Pons (tissue), 1 donor: Measurements from ENCODE around the gene AMOTL2.

Source experiments
- DNase-seq: peaks from one replicate; pipeline ENCODE4 v3.0.0-alpha.2; 2016; ENCODE audit warnings: low spot score

AMOTL2 gene

DNA sequence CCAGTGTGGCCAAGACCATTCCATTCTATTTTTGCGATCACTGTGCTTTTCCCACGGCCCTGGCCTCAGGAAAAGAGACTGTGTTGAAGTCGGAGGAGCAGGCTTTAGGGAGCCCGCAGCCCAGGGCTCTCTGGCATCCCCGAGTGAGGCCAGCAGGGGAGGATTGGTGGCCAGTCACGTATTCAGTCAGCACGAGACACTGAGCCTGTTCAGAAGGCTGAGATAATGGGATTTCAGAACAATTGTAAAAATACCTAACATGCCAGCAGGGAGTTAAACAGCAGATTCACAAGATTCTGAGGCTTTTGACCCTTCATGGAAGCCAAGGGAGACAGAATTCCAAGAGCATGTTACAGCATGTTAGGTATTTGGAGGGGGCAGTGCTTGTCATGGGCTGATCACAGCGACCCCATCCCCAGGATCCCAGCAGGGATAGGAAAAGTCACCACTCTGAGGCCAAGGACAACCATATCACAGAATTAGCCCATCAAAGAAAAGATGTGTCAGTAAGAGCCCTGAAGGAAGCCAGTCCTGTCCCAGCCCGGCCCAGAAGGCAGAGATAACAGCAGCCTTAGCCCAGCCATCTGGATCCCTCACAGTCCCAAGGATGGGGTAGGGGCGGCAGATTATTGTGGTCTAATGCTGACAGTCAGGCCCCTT is 40.6 kb downstream of the AMOTL2 start:
- DNase-seq: no peak

DNA sequence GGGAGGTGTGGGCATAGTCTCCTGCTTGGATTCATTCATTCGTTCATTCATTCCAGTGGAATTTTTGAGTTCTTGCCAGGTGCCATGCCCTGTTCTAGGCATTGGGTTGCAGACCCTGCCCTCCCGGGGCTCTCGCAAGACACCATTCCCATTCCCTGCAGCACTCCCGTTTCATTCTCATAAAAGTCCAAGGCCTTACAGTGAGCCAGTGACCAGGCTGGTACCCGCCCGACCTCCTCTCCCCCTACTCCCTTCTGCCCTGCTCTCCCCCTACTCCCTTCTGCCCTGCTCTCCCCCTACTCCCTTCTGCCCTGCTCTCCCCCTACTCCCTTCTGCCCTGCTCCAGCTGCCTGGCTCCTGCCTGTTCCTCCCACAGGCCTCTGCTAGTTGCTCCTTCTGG is 41.9 kb downstream of the AMOTL2 start:
- DNase-seq: no peak

DNA sequence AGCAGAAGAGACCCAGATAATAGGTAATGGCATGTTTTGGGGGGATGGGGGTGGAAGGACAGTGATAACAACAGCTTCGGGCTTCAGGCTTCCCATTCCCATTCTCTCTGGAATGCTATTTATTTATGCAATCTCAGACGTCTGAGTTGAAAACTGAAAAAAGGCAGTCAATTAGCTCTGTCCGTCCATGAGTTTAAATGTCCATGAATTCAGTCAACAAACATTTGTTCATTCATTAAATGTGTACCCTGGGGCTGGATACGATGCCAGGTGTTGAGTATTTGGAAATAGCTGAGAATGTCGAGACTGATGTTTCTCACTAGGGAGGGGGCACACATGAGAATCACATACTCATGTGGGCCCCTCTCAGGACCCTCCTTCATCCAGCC is 42.4 kb downstream of the AMOTL2 start:
- no peak for DNase-seq

GRCh38 chr3:134330883-134331810 is 43.1 kb downstream of the AMOTL2 start:
- no peak for DNase-seq

DNA sequence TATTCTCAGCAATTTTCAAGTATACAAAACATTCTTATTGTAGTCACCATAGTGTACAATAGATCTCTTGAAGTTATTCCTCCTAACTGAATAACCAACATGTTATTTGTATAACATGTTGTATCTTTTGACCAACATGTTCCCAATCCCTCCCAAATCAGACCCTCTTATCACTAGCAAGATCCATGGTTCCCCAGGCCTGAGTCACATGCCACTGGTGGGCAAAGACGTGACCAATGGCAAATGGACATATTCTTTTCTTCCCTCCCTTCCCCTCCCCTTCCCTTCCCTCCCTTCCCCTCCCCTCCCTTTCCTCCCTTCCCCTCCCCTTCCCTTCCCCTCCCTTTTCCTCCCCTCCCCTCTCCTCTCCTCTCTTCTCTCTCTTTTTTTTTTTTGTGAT is 45.4 kb downstream of the AMOTL2 start:
- DNase-seq: no peak

- no peak for DNase-seq
Measured at GRCh38 chr3:134328147-134328591, 46.1 kb downstream of the AMOTL2 start.

DNA sequence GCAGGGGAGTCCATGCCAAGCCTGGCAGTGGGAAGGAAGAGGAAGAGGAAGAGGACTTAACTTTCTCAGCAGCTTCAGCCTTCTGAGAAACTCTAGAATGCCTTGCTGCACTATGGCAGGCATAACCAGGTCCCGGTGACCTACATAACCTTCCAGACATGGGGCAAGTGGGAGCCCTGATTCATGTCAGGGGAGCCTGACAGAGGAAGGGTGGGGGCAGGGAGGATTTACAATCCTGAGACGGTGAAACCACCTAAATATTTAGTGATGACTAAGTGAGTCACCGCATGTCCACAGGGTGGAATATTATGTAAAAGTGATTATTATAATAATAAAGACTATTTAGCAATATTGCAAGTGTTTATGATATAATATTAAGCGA is 46.7 kb downstream of the AMOTL2 start:
- no peak for DNase-seq

GRCh38 chr3:134326760-134327593 is 47.3 kb downstream of the AMOTL2 start:
- no peak for DNase-seq

DNA sequence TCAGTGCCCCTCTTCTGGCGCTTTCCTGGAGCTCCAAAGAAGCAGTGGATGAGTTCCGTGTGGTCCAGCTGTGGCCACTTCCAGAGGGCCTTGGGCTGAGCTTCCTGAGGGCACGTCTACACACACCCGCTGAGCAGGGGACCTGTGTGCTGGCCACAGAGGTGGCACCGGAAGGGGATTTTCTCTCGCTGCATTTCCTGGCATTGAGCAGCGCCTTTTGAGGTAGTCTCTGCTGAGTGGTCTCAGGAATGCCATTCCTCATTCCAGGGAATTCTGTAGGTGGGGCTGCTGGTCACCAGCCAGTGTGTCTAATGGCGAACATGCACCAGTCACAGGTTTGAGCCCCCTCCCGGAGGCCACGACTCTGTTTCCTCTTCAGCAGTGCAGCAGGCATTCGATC is 48.1 kb downstream of the AMOTL2 start:
- DNase-seq: no peak

DNA sequence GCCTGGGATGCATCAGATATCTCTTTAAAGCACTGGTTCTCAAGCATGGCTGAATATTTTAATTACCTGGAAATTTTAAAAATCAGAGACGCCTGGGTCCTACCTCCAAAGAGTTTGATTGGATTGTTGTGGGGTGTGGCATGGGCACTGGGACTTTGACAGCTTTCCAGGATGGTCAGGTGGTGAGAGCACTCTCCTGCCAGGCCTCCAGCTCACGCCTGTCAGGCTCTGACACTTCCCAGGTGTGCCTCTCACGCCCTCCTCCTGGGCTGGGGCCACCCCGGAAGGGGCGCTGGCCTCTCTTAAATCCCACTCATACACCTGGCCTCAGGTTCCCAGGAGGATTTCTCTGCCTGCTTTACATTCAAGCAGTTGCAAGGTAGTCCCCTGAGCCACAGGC is 48.5 kb downstream of the AMOTL2 start:
- DNase-seq: no peak

DNA sequence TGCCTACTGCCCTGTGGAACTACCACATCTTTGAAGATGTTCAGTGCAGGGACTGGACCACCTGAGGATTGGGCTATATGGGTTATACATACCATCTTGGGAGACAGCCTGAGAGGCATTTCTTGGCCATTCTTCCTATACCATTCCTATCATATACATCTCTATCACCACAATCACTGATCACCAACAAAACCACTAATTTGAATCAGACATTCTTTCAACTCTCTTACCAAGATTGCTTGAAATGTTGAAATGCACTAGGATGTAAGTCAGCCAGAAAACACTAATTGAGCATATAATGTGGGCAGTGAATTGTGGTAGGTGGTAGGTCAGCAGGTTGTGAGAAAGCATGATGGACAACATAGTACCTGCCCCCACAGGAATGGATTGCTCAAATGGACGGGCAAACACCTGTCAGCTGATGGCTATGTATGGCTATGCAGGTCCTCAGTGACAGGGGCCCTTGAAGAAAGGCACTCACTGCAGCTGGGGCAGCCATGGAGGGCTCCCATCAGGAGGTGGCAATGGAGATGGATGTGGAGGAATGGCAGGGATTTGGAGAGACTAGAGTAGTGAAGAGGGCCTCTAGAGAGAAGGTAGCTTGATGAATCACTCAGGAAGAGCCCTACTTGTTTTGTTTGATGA is 49.1 kb downstream of the AMOTL2 start:
- DNase-seq: no peak

GRCh38 chr3:134323966-134324962 is 50.0 kb downstream of the AMOTL2 start:
- DNase-seq: no peak

DNA sequence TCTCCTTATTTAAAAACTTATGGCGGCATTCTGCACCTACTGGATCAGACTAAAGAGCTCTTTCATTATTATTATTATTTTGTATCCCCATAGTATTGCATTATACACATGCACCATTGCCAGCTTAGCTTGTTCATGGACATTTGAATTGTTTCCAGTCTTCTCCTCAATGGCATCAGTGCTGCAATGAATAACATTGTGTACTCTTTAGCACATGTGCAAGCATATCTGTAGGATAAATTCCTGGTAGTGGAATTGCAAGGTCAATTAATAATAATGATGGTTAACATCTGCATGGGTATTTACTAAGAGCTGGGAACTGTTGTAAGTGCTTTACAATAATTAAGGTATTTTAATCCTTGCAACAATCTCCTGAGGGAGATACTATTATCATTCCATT is 52.0 kb downstream of the AMOTL2 start:
- DNase-seq: no peak

DNA sequence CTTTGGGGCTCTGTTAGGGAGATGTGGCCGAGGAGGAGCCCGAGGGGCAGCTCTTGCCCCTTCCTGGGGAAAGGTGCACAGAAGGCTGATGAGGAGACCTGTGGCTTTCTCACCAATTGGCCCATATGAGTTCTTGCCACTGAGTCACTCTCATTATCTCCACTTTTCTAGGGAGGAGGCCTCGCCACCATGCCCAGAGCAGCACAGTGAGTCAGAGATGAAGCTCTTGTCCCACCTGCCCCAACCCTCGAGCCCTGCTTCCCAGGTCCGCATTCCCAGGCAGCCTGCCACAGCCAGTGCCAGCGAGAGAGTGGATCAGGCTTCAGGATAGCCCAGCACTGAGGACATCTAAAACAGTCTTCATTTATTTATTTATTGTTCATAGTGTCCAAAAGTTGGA is 53.5 kb downstream of the AMOTL2 start:
- no peak for DNase-seq

- no peak for DNase-seq
Measured at GRCh38 chr3:134319931-134320330, 54.3 kb downstream of the AMOTL2 start.

DNA sequence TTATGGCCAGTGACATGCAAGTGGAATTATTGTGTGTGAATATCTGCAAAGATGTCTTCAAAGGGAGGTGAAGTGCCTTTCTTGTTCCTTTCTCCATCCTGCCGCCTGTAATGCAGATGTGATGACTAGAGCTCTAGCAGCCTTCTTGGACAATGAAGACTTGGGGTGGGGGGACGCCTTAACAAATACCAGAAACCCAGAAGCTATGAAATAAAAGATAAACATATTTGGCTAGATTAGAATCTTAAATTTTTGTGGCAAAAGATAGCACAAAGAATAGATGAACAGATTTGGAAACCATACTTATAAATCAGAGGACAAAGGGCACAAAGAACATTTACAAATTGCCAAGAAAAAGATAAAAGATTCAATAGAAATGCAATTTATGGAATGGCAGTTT is 56.1 kb downstream of the AMOTL2 start:
- no peak for DNase-seq

DNA sequence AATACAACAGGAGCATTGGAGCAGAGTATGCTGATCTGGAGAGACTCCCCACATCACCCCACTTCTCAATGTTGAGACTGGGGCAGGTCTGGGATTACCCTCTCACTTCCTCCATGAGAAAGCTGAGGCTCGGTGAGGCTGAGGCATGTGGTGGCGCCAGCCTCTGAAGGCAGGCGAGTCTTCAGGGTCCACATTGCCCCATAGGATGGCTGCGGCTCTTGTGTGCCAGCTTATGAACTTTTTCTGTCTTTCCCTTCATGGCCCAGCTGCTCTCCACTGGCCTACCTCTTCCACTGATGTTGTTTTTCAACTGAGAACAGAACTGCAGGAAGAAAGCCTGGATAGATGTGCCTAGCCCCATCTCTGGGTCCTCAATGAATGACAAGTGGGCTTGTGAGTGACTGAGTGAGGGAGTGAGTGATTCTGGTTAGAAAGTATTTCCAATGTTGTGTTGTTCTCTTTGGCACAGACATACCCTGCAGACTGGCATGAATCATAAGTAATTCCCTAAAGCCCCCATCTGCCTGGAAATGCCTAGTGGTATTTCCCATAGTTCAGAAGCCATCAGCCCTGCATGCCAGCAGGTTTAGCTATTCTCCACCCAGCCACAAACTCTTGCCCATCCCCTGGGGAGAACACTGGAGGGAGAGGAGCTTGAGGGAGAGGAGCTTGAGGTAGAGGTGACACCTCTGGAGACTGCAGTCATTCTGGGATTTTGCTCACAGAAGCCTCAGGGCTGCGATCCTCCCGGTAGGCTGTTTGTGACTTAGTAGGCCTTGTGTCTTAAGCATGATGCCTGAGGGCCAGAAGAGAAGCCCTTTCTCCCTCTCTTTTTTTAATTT is 56.9 kb downstream of the AMOTL2 start:
- DNase-seq: no peak

- no peak for DNase-seq
Measured at GRCh38 chr3:134315286-134316106, 58.8 kb downstream of the AMOTL2 start.
